Astrocyte (in vitro differentiated cells and primary cell): Measurements from ENCODE around the gene FAM13C.

Source experiments
- CTCF ChIP-seq: IDR thresholded peaks from 2 replicates; pipeline ENCODE4 v1.5.1; 2011; ENCODE audit warnings: low read depth, mild to moderate bottlenecking, inconsistent platforms, low read length, moderate library complexity; ENCODE audit not compliant: insufficient read depth
- EZH2 ChIP-seq: IDR thresholded peaks from 2 replicates; pipeline ENCODE4 v1.6.1; 2012; ENCODE audit warnings: mild to moderate bottlenecking, low read length, inconsistent platforms; ENCODE audit not compliant: insufficient read depth

- TF ChIP-seq CTCF (no peak), EZH2 (no peak)
These were observed 26.3 kb upstream of the FAM13C start for GRCh38 chr10:59388671-59388976.
